GM12878 (cell line): ENCODE data around the gene PPP1R1B. TPM values are rescaled to one million over a fixed set of nuclear protein-coding genes. Genes with fewer than 3 reads are reported as not detected.

ENCODE experiments used
- ATAC-seq: fragments of 200-7000 bp; cut with Tn5 transposase; 3 replicates; pipeline ENCODE4 v1.9.1; 2020; ENCODE audit warnings: mild to moderate bottlenecking, moderate library complexity
- BruUV-seq: library from RNA; stranded (reverse); fragments of 400-500 nt; replicated peaks from 2 replicates; lab custom pipeline; 2021; lab: Mats Ljungman, UMichigan
- CTCF ChIA-PET: fragments of 300-600 bp; sonication (Branson Sonifier 250); formaldehyde crosslinking; extraction: SDS; loops from one replicate; lab custom pipeline; 2021; ENCODE audit warnings: inconsistent platforms; lab: Yijun Ruan, JAX
- POLR2A ChIA-PET: fragments of 350-600 bp; formaldehyde crosslinking; extraction: SDS; loops from one replicate; lab custom pipeline; 2021; ENCODE audit warnings: inconsistent platforms; lab: Charles Lee
- RAD21 ChIA-PET: fragments of 300-600 bp; sonication (Branson Sonifier 250); formaldehyde crosslinking; loops from one replicate; lab custom pipeline; 2023; ENCODE audit warnings: antibody characterized with exemption; ENCODE audit not compliant: unreplicated experiment; lab: Charles Lee
- SMC1A ChIA-PET: fragments of 300-600 bp; sonication (Branson Sonifier 250); formaldehyde crosslinking; loops from one replicate; lab custom pipeline; 2023; ENCODE audit not compliant: unreplicated experiment, uncharacterized antibody; lab: Charles Lee
- DNase-seq: peaks from one replicate; pipeline ENCODE4 v3.0.0-alpha.2; 2011; ENCODE audit warnings: low read depth, low spot score
- FAIRE-seq: peaks from 3 replicates; lab custom pipeline; 2011; peaks lifted over from hg19 to GRCh38; lab: Jason Lieb, UNC
- H2AFZ ChIP-seq: 2 replicates; pipeline ENCODE4 v1.6.0; 2011; ENCODE audit warnings: low read depth, low read length, control low read depth; ENCODE audit not compliant: control insufficient read depth
- H3K27ac ChIP-seq: 2 replicates; pipeline ENCODE4 v1.5.1; 2011; ENCODE audit warnings: control low read depth; ENCODE audit not compliant: control insufficient read depth, insufficient read depth
- H3K27me3 ChIP-seq, 2 experiments: replicated peaks in 1 of 2; 2 replicates each; pipeline versions ENCODE4 v1.6.0 to v1.6.1; 2011; ENCODE audit warnings: low read length in 1 of 2; ENCODE audit not compliant: control insufficient read depth in 2 of 2, insufficient read depth in 2 of 2
- H3K36me3 ChIP-seq, 2 experiments: 2 replicates each; pipeline ENCODE4 v1.5.1; 2011; ENCODE audit warnings: low read length in 1 of 2; ENCODE audit not compliant: control insufficient read depth in 2 of 2, insufficient read depth in 2 of 2
- H3K4me1 ChIP-seq: 2 replicates; pipeline ENCODE4 v1.6.1; 2011; ENCODE audit warnings: mild to moderate bottlenecking, low read length, moderate library complexity, mixed read lengths; ENCODE audit not compliant: control insufficient read depth, insufficient read depth
- H3K4me2 ChIP-seq: 2 replicates; pipeline ENCODE4 v1.6.0; 2011; ENCODE audit warnings: control low read depth; ENCODE audit not compliant: control insufficient read depth, insufficient read depth
- H3K4me3 ChIP-seq: fragments of 200-600 bp; sonication (generic); 2 replicates; pipeline ENCODE4 v1.5.1; 2016
- H3K79me2 ChIP-seq: 2 replicates; pipeline ENCODE4 v1.6.0; 2011; ENCODE audit warnings: low read length; ENCODE audit not compliant: control insufficient read depth, insufficient read depth
- H3K9ac ChIP-seq: 2 replicates; pipeline ENCODE4 v1.8.0; 2011; ENCODE audit warnings: low read length, control low read depth, mixed read lengths; ENCODE audit not compliant: control insufficient read depth, insufficient read depth
- H3K9me3 ChIP-seq: replicated peaks from 3 replicates; pipeline ENCODE4 v1.5.1; 2011; ENCODE audit warnings: mild to moderate bottlenecking, low read length; ENCODE audit not compliant: control insufficient read depth, insufficient read depth
- H4K20me1 ChIP-seq: 2 replicates; pipeline ENCODE4 v1.6.0; 2011; ENCODE audit not compliant: control insufficient read depth, insufficient read depth
- ASH2L ChIP-seq: fragments of 300-600, 200-600 bp; sonication (generic); IDR thresholded peaks from 2 replicates; pipeline ENCODE4 v1.6.1; 2017; ENCODE audit warnings: low read depth, mild to moderate bottlenecking, borderline replicate concordance
- BACH1 ChIP-seq: fragments of 450-650 bp; IDR thresholded peaks from 2 replicates; pipeline ENCODE4 v1.6.1; 2017; ENCODE audit warnings: mild to moderate bottlenecking, borderline replicate concordance
- CREM ChIP-seq: IDR thresholded peaks from 2 replicates; pipeline ENCODE4 v1.6.1; 2014; ENCODE audit warnings: antibody characterized with exemption, low read depth
- CTCF ChIP-seq, 3 experiments: IDR thresholded peaks in 2 of 3; conservative IDR thresholded peaks in 1 of 3; 2 replicates each; pipeline ENCODE4 v1.5.1; 2011; ENCODE audit warnings: low read depth in 3 of 3, low read length in 3 of 3, mild to moderate bottlenecking in 3 of 3, control low read depth in 2 of 3, moderate library complexity in 2 of 3, inconsistent platforms in 1 of 3, mixed read lengths in 1 of 3; ENCODE audit not compliant: control insufficient read depth in 2 of 3, insufficient read depth in 1 of 3; ENCODE audit errors: extremely low read depth in 1 of 3
- CUX1 ChIP-seq: IDR thresholded peaks from 2 replicates; pipeline ENCODE4 v1.6.1; 2012; ENCODE audit warnings: improper control_type of control experiment, low read depth, low read length; ENCODE audit not compliant: insufficient replicate concordance
- GABPA ChIP-seq: IDR thresholded peaks from 2 replicates; pipeline ENCODE4 v1.6.1; 2014; ENCODE audit warnings: antibody characterized with exemption, low read depth, mild to moderate bottlenecking, inconsistent platforms
- IKZF2 ChIP-seq, 2 experiments: fragments of 450-650 bp; IDR thresholded peaks; 2 replicates each; pipeline ENCODE4 v1.6.1; 2017; ENCODE audit warnings: mild to moderate bottlenecking in 2 of 2, moderate library complexity in 2 of 2
- IRF4 ChIP-seq: IDR thresholded peaks from 2 replicates; pipeline ENCODE4 v1.6.1; 2011; ENCODE audit warnings: low read depth, low read length
- KLF5 ChIP-seq: fragments of 450-650 bp; IDR thresholded peaks from 2 replicates; pipeline ENCODE4 v1.6.1; 2014; ENCODE audit warnings: mild to moderate bottlenecking; ENCODE audit not compliant: partially characterized antibody
- NRF1 ChIP-seq: conservative IDR thresholded peaks from 2 replicates; pipeline ENCODE4 v1.6.1; 2011; ENCODE audit warnings: mild to moderate bottlenecking, low read depth, low read length, improper control_type of control experiment
- PAX8 ChIP-seq: fragments of 450-650 bp; IDR thresholded peaks from 2 replicates; pipeline ENCODE4 v1.6.1; 2017; ENCODE audit warnings: mild to moderate bottlenecking, moderate library complexity
- RFX5 ChIP-seq: IDR thresholded peaks from 2 replicates; pipeline ENCODE4 v1.6.1; 2011; ENCODE audit warnings: low read depth, low read length, improper control_type of control experiment
- TBL1XR1 ChIP-seq: IDR thresholded peaks from 2 replicates; pipeline ENCODE4 v1.6.1; 2012; ENCODE audit warnings: low read depth, low read length, improper control_type of control experiment
- TCF3 ChIP-seq: IDR thresholded peaks from 2 replicates; pipeline ENCODE4 v1.6.1; 2012; ENCODE audit warnings: low read depth, mild to moderate bottlenecking, low read length, borderline replicate concordance; ENCODE audit not compliant: insufficient read depth
- WRNIP1 ChIP-seq: IDR thresholded peaks from 2 replicates; pipeline ENCODE4 v1.6.1; 2011; ENCODE audit warnings: low read depth, low read length, improper control_type of control experiment, borderline replicate concordance
- ZNF384 ChIP-seq: IDR thresholded peaks from 2 replicates; pipeline ENCODE4 v1.6.1; 2012; ENCODE audit warnings: low read depth, mild to moderate bottlenecking, low read length, improper control_type of control experiment, borderline replicate concordance
- WGBS: methylation state at CpG from one replicate; pipeline ENCODE4 v1.1.6; 2016; ENCODE audit warnings: low lambda C conversion rate; ENCODE audit not compliant: insufficient replicate concordance, insufficient coverage; ENCODE audit errors: missing lambda C conversion rate; 5-methylcytosine and 5-hydroxymethylcytosine counted together
- in situ Hi-C: fragments of 300-500 bp; cut with MboI; formaldehyde crosslinking; loops from 9 replicates; pipeline ENCODE4 v1.14.3; 2018; ENCODE audit warnings: mixed read lengths
- intact Hi-C: fragments of 100-400 bp; cut with micrococcal nuclease; formaldehyde crosslinking; loops from one replicate; pipeline ENCODE4 v1.14.2; 2022; ENCODE audit not compliant: unreplicated experiment
- polyA plus RNA-seq, 11 experiments: library from polyadenylated mRNA; depleted of rRNA in 4 of 11; unstranded in 6 of 11; stranded (reverse) in 5 of 11; fragments of >200 nt; fragmentation: Nextera tagmentation in 4 of 11; fragmentation: Illumina TruSeq in 1 of 11; extraction: Ambion mirVana in 4 of 11; extraction: Trizol in 1 of 11; gene quantifications; 1 replicate in 1 of 11; 2 replicates in 10 of 11; pipeline versions ENCODE4 v1.2.1 to v1.2.3, GENCODE V29; 2011 to 2016; ENCODE audit warnings: inconsistent platforms in 2 of 11, missing spikeins in 2 of 11, low read depth in 1 of 11
- total RNA-seq, 4 experiments: library from RNA; depleted of rRNA in 3 of 4; stranded (reverse); fragments of >200 nt in 3 of 4; fragmentation: Illumina TruSeq in 1 of 4; extraction: Trizol in 1 of 4; gene quantifications; 2 replicates each; pipeline versions ENCODE4 v1.2.1 to v1.2.3, GENCODE V29; 2013 to 2021

The PPP1R1B gene
- total and polyA plus RNA-seq, 10 of the 15 experiments (the other 5 are each of a cell fraction or from before 2014, with no cell fraction given) = 0.08 TPM; not detected in 9

- no peak overlapping the region for H2AFZ ChIP-seq
- H3K79me2 ChIP-seq = no peaks in the 10 kb centered on the region
- no peaks in the 10 kb centered on the region for H4K20me1 ChIP-seq
- ChIA-PET POLR2A (no interaction called here), SMC1A (no interaction called here), RAD21 (no interaction called here), CTCF (interaction anchor here (1.3 to 15.5 kb wide), 5 partner anchors 8 to 216 kb away, joined by 3 to 225 read pairs (median 4); no protein-coding TSS in a partner anchor)
- 59% methylated on average over 12 of the region's 12 CpGs for WGBS
- intact Hi-C loops = no loop called here
- BruUV-seq = no TSS peak
- in situ Hi-C loops = no loop called here
- H3K9ac ChIP-seq = no peak overlapping the region
- no peak overlapping the region for H3K4me3 ChIP-seq
- ATAC-seq (no peak), DNase-seq (no peak), FAIRE-seq (no peak)
- no peak overlapping the region for H3K27ac ChIP-seq
- peaks cover 7 to 8% of the 10 kb centered on the region in 2 experiments for H3K27me3 ChIP-seq
- H3K36me3 ChIP-seq = no peaks in the 10 kb centered on the region
- H3K4me1 ChIP-seq = no peaks in the 10 kb centered on the region
- H3K9me3 ChIP-seq = no peaks in the 10 kb centered on the region
- TF ChIP-seq TBL1XR1 (no peak), GABPA (no peak), ZNF384 (no peak), BACH1 (no peak), WRNIP1 (no peak), TCF3 (no peak), IRF4 (no peak), KLF5 (no peak), ASH2L (no peak), RFX5 (no peak), CREM (no peak), CTCF (IDR thresholded peaks at IDR 0.05 in 2 of 3, conservative IDR thresholded peaks at IDR 0.05 in 1 of 3; ENCODE audit: control insufficient read depth in 2 of 3, extremely low read depth in 1 of 3, insufficient read depth in 1 of 3, low read depth in 3 of 3, low read length in 3 of 3) (no peak), NRF1 (no peak), IKZF2 (IDR thresholded peaks at IDR 0.05) (no peak), PAX8 (no peak), CUX1 (no peak)
- TF ChIP-seq, all 136 proteins: peak for 0
- no peak overlapping the region for H3K4me2 ChIP-seq
Measured at GRCh38 chr17:39629898-39630297, 3.1 kb downstream of the PPP1R1B start.
